Ishikawa (cell line): ENCODE results near the gene DCBLD2.

Experiments used
- CEBPB ChIP-seq: IDR thresholded peaks from 2 replicates; pipeline ENCODE4 v1.6.1; 2012
- CREB1 ChIP-seq: IDR thresholded peaks from 2 replicates; pipeline ENCODE4 v1.6.1; 2012; ENCODE audit warnings: low read depth
- EGR1 ChIP-seq: IDR thresholded peaks from 2 replicates; pipeline ENCODE4 v1.6.1; 2012
- EP300 ChIP-seq: IDR thresholded peaks from 2 replicates; pipeline ENCODE4 v1.6.1; 2012; ENCODE audit warnings: borderline replicate concordance
- FOXM1 ChIP-seq: IDR thresholded peaks from 2 replicates; pipeline ENCODE4 v1.6.1; 2012; ENCODE audit warnings: low read depth, borderline replicate concordance
- NFIC ChIP-seq: IDR thresholded peaks from 2 replicates; pipeline ENCODE4 v1.6.1; 2012
- RAD21 ChIP-seq: IDR thresholded peaks from 2 replicates; pipeline ENCODE4 v1.6.1; 2012; ENCODE audit warnings: low read depth
- TAF1 ChIP-seq: IDR thresholded peaks from 2 replicates; pipeline ENCODE4 v1.6.1; 2012; ENCODE audit warnings: low read depth, mild to moderate bottlenecking
- TCF12 ChIP-seq: IDR thresholded peaks from 2 replicates; pipeline ENCODE4 v1.6.1; 2012; ENCODE audit warnings: low read depth
- TEAD4 ChIP-seq: IDR thresholded peaks from 2 replicates; pipeline ENCODE4 v1.6.1; 2012
- YY1 ChIP-seq: IDR thresholded peaks from 2 replicates; pipeline ENCODE4 v1.6.1; 2012; ENCODE audit warnings: low read depth
- ZBTB7A ChIP-seq: IDR thresholded peaks from 2 replicates; pipeline ENCODE4 v1.6.1; 2012; ENCODE audit warnings: low read depth
- TF ChIP-seq, protein P1 (sequence below): IDR thresholded peaks from 2 replicates; pipeline ENCODE4 v1.6.1; 2012; ENCODE audit warnings: low read depth, mild to moderate bottlenecking
- TF ChIP-seq, protein P2 (sequence below): IDR thresholded peaks from 2 replicates; pipeline ENCODE4 v1.6.1; 2012
- TF ChIP-seq, protein P3 (sequence below): IDR thresholded peaks from 2 replicates; pipeline ENCODE4 v1.6.1; 2012

DCBLD2 gene

DNA sequence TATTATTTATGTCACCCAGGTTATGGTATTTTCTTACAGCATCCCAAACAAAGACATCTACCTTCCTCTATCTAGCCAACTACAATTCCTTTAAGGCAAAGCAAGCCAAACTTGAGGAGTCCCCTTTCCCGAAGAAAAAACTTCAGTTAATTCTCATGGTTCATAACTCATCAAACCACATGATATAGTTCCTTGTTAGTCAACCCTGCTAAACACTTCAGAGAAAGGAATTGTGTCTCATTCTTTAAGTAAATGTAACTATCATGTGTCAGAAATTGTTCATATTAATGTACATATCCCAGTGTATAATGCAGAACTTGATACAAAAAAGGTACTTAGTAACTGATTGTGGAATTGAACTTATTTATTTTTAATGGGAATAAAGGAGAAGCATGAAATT is 93.9 kb downstream of the DCBLD2 start:
- TF ChIP-seq EP300 = no peak
- TF ChIP-seq CEBPB = no peak
- TF ChIP-seq, protein P1, sequence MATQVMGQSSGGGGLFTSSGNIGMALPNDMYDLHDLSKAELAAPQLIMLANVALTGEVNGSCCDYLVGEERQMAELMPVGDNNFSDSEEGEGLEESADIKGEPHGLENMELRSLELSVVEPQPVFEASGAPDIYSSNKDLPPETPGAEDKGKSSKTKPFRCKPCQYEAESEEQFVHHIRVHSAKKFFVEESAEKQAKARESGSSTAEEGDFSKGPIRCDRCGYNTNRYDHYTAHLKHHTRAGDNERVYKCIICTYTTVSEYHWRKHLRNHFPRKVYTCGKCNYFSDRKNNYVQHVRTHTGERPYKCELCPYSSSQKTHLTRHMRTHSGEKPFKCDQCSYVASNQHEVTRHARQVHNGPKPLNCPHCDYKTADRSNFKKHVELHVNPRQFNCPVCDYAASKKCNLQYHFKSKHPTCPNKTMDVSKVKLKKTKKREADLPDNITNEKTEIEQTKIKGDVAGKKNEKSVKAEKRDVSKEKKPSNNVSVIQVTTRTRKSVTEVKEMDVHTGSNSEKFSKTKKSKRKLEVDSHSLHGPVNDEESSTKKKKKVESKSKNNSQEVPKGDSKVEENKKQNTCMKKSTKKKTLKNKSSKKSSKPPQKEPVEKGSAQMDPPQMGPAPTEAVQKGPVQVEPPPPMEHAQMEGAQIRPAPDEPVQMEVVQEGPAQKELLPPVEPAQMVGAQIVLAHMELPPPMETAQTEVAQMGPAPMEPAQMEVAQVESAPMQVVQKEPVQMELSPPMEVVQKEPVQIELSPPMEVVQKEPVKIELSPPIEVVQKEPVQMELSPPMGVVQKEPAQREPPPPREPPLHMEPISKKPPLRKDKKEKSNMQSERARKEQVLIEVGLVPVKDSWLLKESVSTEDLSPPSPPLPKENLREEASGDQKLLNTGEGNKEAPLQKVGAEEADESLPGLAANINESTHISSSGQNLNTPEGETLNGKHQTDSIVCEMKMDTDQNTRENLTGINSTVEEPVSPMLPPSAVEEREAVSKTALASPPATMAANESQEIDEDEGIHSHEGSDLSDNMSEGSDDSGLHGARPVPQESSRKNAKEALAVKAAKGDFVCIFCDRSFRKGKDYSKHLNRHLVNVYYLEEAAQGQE = no peak
- TF ChIP-seq RAD21 = no peak
- no peak for TF ChIP-seq ZBTB7A

DNA sequence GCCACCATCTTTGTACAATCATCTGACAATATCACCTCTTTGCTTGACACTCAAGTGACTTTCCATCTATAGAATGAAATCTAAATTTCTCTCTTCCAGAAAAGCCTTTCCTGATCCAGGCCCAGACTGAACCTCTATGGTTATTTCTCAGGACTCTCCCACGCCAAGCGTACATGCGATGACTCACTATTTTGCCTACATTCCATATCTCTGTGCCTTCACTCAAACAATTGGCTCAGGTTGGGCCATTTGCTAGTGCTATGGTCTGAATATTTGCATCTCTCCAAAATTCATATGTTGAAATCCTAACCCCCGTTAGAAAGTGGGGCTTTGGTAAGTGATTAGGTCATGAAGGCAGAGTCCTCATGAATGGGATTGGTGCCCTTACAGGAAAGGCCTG is 94.5 kb downstream of the DCBLD2 start:
- no peak for TF ChIP-seq FOXM1
- no peak for TF ChIP-seq CEBPB
- TF ChIP-seq CREB1 = no peak
- TF ChIP-seq, protein P1 = no peak
- no peak for TF ChIP-seq EP300
- TF ChIP-seq, protein P2, sequence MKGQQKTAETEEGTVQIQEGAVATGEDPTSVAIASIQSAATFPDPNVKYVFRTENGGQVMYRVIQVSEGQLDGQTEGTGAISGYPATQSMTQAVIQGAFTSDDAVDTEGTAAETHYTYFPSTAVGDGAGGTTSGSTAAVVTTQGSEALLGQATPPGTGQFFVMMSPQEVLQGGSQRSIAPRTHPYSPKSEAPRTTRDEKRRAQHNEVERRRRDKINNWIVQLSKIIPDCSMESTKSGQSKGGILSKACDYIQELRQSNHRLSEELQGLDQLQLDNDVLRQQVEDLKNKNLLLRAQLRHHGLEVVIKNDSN = no peak
- no peak for TF ChIP-seq TCF12
- no peak for TF ChIP-seq TAF1

DNA sequence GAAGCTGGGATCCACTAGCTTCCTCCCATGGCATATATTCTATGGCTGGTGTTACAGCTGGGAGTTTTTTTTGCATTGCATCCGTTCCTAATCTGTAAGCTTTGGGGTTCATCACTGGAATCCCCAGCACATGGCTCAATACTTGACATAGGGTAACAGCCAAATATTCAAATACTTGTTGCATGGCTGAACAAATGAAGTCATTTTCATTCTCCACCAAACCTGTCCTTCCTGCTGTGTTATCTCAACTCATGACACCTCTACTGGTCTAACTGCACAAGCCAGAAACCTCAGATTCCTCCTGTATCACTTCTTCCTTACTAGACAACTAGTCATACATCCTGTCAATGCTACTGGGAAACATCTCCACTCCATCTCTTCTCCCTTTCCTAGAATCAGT is 95.0 kb downstream of the DCBLD2 start:
- no peak for TF ChIP-seq EP300
- TF ChIP-seq TEAD4 = no peak
- no peak for TF ChIP-seq CEBPB
- TF ChIP-seq TAF1 = no peak
- TF ChIP-seq YY1 = no peak
- no peak for TF ChIP-seq ZBTB7A
- TF ChIP-seq FOXM1 = no peak
- TF ChIP-seq, protein P1 = no peak
- TF ChIP-seq, protein P3, sequence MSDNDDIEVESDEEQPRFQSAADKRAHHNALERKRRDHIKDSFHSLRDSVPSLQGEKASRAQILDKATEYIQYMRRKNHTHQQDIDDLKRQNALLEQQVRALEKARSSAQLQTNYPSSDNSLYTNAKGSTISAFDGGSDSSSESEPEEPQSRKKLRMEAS = no peak
- no peak for TF ChIP-seq TCF12
- no peak for TF ChIP-seq RAD21
- TF ChIP-seq EGR1 = no peak
- no peak for TF ChIP-seq CREB1
- TF ChIP-seq, protein P2 = no peak
- TF ChIP-seq NFIC = no peak

DNA sequence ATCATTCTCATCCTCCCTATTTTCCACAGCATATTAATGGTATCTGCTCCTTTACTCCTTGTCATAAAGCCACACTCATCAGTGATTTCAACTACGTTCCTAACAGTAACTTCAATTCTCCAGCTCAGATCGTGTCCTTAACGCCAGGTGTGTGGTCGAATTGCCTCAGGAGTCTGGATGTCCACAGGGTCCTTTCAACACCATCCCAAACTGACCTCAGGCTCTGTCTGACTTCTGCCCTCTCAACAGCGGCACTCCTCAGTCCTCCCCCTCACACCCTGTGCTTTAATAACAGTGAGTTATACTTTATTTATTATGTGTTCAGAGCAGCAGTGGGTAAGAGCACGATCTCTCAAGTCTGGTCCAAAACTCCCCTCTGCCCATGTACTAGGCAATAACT is 95.9 kb downstream of the DCBLD2 start:
- TF ChIP-seq, protein P1 = no peak
- TF ChIP-seq NFIC = no peak
- TF ChIP-seq, protein P3 = no peak
